ENCODE data around the gene HSD17B10. TPM values are rescaled to one million over a fixed set of nuclear protein-coding genes. Genes with fewer than 3 reads are reported as not detected.

The HSD17B10 gene
- total RNA-seq, 1 donor from 2014 or later = 85.2 TPM

Small RNA genes within 50 kb of the gene (microRNA-seq; reads per million reads assigned to microRNA genes)
- gene MIR6857 = not detected

Other genes with a start within 250 kb of the HSD17B10 start
- gene KDM5C, start 209.2 kb downstream of the HSD17B10 start, total RNA-seq = 57.7 TPM
- 11.6 TPM for gene IQSEC2, start 152.8 kb downstream of the HSD17B10 start, total RNA-seq
- gene SMC1A, start 11.7 kb downstream of the HSD17B10 start, total RNA-seq = 50.8 TPM
- 0.81 TPM for gene RIBC1, start 11.5 kb downstream of the HSD17B10 start, total RNA-seq

All from cardiac septum (tissue), 1 donor.